Amniotic stem cell (primary cell): ENCODE results near the gene GNE.

Source experiments
- DNase-seq: peaks from one replicate; lab custom pipeline; 2025; lab: John Stamatoyannopoulos, UW

The GNE gene

DNA sequence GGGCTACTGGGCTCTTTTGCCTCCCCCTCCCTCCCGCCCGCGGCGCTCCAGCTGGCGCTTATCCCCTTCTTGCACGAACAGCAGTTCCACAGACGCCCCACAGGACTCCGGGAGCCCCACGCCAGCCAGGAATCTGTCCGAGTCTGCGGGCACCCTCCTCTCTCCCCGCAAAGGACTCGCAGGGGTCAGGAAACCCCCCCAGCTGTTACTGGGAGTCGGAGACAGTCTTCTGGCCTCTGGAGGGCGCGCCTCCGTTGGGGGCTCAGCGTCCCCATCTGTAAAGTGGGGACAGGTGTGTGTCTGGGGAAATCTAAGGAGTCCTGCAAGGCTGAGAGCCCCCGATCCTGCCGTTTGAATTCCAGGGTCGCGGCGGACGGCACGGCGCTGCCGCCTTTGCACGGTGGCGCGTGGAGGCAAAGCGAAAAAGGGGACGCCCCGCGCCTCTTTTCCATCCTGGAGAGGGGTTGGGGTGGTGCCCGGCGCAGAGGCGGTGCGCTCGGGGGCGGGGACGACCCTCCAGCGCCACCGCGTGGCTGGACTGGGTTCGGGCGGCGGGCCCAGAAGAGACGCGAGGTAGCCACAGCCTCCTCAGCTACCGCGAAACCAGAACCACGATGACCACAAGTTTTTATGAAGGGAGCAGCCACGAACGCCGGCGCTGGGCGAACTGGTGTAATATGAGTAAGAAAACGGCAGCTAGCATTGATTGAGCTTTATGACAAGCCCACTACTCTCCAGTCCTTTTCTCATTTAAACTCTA, 91.9 kb downstream of the GNE start:
- DNase-seq: peak; percentile 39

DNA sequence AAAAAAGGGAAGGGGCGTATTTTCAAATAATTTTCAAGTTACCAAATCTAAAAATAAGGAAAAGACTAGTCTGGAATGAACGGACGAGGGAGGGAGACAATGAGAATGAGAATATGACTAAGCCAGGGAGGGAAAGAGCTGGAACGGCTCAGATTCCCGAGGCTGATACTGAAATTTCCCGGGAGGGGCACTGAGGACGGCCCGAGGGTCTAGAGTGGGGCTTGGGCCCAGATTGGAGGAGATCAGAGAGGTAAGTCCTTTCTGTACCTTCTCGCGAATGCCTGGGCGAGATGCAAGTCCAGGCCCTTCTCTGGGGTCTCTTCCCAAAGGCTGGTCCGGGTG, 92.5 kb downstream of the GNE start:
- DNase-seq: peak; percentile 48

DNA sequence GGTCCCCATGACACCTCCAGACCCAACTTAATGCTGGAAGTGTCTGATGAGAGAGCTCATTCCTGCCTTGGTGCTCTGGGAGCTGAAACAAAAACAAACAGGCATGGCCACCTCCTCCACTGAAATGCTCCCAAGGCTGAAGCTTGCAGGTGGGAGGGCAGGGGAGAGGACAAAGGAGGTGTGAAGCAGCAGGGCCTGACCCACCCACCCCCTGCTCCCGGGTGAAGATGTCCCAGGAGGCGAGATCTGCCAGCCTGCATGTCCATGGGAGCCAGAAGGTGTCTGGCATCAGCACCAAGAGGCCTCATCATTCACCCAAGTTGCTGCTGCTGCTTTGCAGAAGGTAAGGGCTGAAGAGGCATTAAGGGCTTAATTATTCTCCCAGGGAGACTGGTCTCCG, 93.3 kb downstream of the GNE start:
- DNase-seq: no peak
